Hematopoietic multipotent progenitor cell treated with erythropoietin and hydrocortisone succinate and interleukin-3 and kit ligand, for 4 days (in vitro differentiated cells): Measurements from ENCODE around the gene PUSL1.

Experiments
- DNase-seq: peaks from one replicate; pipeline ENCODE4 v3.0.0-alpha.2; 2015

PUSL1 gene

DNA sequence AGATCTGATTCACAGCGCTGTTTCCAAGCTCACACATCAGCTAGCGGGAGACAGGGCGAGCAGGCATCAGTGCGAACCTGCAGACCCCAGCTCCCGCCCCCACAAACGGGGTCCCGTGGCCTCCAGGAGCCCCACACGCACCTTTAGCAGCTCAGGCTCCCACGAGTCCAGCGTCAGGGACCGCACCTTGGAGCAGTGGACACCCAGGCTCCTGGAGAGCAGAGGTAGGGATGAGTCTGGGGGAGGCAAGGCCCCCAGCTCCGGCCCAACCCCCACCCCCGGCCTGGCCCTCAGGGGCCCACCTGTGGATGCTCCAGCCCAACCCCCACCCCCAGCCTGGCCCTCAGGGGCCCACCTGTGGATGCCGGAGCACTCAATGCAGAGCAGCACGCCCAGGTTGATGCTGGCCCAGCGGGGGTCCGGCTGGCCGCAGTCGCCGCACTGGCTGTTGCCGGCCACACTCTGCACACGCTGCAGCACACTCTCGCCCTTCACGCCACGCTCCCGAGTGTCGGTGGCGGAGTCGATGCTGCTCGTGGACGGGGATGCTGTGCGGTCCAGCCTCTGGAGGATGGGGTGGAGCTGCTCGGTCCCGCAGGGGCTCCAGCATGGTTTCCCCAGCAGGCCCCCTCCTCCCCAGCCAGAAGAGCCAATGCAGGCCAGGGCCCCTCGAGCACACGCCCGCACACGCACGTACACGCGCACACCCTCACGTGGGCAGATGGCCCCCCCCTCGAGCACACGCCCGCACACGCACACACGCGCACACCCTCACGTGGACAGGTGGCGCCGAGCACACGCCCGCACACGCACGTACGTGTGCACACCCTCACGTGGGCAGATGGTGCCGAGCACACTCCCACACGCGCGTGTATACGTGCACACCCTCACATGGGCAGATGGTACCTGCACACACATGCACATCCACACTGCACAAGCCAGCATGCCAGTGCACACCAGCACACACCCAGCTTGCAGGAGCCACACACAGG is 12.0 kb upstream of the PUSL1 start:
- no peak for DNase-seq

DNA sequence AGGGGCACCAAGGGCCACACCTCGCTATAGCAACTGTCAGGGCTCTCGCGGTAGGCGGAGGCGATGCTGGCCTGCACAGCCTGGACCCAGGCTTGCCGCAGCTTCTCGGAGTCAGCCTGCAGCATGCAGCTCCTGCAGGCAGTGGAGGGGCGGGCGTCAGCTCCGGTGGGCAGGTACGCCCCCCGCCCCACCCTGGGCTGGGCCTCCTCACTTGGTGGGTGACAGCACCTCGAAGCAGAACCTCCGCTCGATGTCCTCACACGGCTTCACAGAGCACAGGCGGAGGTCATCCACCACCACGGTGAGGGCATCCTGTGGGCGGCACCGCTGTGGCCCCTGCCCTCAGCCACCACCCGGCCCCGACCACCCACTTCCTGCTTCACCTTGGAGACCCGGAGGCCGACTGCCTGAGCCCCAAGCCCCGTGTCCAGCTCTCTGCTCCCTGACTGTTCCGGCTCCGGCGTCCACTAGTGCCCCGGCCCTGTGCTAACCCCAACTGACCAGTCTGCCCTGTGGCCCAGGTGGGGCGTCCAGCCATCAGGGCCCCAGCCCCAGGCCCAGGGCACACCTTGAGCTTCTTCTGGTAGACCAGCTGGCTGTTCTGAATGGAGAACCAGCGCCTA is 10.5 kb upstream of the PUSL1 start:
- DNase-seq = no peak

DNA sequence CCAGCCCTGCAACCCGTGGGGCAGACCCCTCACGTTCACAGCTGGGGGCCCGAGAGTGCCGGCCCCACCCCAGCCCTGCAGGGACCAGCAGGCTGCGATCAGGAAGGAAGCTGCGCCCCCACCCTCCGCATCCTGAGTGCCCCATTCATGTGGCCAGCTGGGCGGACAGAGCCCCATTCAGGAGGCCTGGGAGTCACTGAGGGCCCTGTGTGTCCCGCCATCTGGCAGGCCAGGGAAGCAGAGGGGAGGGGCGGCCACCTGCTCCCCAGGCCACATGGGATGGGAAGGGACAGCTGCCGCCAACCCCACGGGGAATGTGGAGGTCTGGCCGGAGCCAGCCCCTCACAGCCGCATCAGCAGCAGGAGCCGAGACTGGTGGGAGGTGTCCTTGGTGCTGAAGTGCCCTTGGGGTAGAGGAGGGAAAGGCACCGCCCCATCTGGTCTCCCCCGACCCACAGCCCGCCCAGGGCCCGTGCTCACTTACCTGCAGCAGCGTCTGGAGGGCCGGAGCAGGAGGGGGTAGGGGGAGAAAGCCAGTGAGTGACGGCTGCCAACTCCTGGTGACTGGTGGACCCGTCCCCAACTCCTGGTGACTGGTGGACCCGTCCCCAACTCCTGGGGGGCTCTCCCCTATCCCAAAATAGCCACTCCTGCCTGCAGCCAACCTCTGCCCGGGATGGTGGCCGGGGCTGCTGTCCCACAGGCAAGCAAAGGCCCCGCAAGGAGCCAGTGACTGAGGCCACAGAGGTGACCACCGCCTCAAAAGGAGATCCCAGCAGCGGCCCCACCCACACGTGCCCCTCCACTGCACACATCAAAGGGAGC is 9.3 kb upstream of the PUSL1 start:
- DNase-seq = peak; percentile 61

DNA sequence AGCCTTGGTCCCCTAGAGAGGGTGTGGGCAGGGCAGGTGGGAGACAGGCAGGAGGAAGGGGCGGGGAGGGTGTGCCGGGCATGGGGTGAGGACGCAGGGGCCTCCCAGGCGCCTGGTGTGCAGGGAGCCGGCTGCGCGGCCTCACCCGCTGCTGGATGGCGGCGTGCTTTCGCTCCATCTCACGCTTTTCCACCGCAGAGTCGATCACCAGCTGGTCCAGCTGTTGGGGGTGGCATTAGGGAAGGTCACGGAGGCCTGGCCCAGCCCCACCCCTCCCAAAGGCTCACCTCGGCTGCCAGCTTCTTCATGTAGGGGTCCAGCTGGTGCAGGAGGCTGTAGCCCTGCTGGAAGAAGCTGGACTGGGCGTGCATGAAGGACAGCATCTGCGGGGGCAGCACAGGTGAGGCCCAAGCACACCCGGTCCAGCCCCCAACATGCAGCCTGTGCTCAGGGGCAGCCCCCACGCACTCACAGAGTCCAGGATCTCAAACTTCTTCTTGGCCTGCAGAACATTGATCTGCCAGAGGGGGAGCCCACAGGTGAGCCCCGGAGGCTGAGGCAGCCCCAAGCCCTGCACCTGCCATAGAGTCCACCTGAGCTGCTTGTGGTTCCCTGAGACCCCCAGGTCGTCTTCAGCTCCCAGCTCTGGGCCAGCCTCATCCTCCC is 8.6 kb upstream of the PUSL1 start:
- DNase-seq = peak; percentile 35

DNA sequence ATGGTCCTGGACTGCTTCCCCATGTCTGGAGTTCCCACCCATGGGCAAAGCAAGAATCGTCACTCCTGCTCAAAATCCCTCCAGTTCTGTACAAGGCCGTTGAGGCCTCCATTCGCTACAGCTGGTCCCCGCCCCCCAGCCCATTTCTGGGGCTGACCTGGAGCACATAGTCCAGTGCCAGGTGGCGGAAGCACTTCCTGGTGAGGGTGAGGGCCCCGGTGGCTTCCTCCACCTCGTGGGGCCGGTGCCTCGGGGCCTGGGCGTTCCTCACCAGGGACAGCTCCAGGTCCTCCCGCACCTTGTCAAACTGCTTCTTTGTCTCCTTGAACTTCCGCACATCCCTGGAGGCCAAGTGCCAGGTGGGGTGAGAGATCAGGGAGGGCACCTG is 8.1 kb upstream of the PUSL1 start:
- DNase-seq = no peak

DNA sequence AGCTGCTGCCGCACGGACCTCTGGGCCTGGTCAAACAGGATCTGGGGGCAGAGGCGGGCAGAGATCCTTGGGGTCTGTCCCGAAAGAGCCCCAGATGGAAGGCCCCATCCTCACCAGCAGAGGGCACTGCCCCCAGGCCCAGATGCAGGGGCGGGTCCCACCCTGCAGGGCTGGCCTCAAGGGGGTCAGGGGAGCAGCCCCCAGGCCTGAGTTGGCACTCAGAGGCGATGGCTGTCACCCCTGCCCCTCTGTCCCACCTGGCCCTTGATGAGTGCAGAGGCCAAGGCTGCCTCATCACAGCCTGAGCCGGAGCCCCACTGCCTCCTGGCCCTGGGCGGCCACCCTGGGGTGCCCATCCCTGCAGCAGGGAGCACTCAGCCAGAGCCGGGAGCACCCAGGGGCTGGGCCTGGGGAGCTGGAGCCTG is 6.4 kb upstream of the PUSL1 start:
- DNase-seq = peak; percentile 55

DNA sequence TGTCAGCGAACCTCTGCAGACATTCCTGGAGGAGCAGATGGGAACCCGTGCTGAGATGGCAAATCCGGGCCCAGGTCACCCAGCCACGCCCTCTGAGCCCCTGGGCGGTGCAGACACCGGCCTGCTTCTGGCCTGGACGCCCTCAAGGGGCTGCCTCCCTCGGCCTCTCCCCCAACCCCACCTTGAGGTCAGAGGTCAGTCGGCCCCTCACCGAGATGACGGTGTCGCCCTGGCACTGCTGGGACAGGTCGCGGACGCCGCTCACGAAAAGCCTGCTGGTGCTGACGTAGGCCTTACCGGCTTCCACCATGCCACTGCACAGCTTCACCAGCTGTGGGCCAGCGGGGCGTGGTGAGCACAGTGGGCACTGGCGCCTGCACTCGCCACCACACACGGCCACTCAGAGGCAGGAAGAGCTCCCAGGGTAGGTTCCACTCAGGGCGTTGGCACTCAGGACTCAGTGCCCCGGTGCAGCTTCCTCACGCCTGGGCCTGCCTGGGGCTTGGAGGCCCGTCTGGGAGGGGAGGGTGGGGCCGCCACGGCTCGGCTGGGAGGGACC is 5.4 kb upstream of the PUSL1 start:
- peak; percentile 41 for DNase-seq

DNA sequence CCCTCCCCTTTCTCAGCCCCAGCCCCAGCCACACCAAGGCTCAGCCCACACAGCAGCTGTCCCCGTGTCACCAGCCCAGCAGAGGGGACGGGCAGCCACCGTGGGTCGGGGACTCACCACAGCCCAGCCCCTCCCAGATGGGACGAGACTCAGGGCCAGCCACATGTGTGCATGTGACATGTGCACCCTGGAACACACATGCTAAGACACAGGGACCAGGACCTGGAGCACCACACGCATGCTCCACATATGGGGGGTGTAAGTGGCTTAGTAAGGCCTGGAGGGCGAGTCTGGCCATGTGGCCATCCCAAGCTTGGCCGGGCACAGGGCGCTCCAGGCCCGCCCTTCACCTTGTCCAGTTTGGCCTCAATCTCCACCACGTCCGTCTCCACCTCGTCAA is 4.7 kb upstream of the PUSL1 start:
- no peak for DNase-seq

DNA sequence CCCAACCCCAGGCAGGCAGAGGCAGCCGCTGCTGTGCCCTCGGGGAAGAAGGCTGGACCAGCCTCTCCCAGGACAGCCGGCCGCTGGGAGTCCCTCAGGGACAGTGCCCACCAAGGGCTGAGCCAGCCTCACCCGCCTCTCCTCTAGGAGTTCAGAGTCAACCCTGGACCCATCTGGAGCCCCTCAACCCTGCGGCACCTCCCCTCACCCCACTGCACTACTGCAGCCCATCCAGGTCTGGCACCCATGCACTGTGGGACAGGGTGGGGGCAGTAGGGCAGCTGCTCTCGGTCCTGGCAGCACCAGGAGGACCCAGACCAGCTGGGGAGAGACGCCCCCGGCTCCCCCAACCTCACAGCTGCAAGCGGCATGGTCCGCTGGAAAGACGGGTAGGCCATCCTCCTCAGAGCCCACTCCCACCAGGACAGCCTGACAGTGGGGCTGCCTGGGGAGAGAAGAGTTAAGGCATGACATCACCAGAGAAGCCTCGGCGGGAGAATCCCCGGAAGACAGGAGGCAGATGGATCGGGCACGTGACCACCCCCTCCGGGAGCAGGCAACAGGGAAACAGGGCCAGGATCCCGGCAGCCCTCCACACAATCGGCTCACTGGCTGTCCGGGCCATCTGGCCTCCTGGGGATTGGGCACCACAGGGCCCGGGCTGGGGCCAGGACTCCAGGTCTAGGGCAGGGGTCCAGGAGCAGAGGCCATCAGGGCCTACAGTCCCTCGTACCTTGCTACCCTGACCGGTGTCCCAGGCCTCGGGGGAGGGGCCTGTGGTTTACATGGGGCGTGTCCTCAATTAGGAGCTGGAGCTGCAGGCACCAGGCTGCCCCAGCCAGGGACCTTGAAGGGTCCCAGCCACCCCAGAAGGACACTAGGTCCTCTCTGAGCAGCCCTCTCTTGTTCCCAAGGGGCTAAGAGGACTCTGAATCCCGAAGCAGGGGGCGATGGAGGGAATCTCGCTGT is 3.8 kb upstream of the PUSL1 start:
- peak; percentile 51 for DNase-seq

DNA sequence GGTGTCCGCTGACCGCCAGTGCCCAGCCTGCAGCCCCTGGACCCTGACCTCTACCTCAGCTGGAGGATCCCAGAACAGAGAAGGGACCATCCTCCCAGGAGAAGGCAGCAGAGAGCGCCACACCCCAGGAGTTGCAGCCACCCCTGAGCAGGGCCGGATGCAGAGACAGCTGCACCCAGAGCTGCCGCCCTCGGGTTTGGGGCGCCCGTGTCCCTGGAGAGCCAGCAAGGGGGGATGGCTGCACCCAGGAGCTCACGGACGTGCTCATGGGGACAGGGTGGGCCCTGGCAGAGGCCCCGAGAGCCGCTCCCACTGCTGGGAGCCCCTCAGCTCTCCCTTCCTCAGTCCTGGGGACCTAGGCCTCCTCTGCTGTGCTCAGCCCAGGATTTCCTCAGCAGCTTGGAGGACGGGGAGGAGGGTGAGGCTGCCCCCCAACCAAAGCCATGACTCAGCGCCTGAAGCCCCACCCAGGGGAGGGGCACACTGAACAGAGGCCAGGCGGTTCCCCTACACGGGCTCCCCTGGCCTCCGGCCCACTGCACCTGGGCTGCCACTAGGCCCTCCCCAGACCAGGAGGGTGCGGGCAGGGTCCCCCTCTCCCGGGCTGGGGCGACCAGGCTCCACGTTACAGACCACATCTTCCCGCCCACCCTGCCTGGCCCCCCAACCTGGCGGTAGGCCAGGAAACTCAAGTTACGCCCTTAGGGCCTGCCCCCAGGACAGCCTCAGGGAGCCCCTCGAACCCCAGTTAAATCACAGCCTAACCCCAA is 2.9 kb upstream of the PUSL1 start:
- DNase-seq = peak; percentile 93

DNA sequence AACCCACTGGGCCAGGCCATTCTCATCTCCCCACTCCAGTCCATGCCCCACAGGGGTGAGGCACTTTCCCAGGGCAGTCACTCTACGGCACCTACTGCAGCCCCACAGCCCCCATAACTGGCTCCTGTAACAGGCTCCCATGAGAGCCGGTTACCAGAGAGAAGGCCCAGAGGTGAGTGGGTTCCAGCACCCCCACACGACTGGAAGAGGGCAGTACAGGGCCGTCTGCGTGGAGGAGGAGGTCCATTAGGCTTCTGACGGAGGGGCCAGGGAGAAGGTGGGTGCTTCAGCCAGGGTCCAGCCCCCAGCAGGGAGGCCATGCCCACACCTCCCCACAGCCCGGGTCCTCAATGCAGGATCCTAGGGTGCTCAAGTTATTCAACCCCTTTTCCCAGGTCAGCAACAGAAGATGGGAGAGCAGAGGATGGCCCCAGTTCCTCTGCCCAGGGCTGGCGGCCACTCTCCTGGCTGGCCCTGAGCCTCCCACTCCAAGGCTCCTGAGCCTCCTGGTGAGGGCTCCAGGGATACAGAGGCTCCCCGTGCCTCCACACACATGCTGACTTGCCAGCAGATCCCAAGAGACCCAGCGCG is 2.2 kb upstream of the PUSL1 start:
- peak; percentile 60 for DNase-seq

DNA sequence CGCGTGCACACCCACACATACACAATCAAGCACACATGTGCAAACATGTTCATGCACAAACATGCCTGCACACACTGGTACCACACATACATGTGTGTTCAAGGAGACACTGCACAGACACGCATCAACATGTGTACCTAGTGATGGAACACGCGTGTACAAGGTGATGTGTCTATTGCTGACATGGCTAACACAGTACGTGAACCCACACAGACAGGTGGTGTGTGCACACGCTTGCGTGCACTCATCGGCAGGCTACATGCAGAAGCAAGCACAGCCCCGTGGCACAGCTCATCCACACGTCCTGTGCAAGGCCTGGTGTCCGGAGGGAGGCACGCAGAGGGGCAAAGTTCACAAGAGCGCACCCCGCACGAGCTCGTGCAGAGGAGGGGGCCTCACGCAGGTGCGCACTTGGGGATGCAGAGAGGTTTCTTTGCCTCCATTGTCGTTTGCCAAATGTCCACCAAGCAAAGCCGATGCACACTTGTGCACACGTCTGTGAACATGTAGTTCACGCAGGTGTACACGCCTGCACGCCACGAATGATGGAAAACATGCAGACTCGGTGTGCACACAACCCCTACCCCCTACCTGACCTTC is 1.6 kb upstream of the PUSL1 start:
- no peak for DNase-seq

DNA sequence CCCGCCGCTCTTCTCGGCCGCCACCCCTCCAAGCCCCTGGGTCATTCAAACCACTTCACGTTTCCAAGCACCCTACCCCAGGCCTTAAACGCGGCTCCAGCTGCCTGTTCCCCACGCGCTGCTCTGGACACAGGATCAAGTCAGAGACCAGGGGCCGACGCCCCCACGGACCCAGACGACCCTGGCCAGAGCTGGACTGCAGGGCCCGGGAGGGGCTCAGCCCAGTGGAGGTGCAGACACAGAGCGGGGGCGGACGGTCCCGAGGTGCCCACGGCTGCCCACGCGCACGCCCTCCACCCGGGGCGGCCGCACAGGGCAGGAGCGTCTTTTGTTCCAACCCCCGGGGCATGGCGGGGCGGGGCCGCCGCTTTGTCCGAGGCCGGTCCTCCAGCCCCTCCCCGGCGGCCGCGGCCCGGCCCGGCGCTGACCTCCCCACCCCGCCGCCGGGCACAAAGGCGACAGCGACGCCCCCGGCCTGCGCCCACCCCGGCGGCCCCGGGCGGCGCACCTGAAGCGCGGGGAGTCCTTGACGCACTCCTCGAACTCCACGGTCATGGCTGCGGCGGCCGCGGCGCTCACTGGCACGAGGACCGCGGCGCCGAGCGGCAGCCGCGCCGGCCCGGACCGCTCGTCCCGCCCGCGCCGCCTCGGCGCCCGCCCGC is 1.0 kb upstream of the PUSL1 start:
- no peak for DNase-seq

DNA sequence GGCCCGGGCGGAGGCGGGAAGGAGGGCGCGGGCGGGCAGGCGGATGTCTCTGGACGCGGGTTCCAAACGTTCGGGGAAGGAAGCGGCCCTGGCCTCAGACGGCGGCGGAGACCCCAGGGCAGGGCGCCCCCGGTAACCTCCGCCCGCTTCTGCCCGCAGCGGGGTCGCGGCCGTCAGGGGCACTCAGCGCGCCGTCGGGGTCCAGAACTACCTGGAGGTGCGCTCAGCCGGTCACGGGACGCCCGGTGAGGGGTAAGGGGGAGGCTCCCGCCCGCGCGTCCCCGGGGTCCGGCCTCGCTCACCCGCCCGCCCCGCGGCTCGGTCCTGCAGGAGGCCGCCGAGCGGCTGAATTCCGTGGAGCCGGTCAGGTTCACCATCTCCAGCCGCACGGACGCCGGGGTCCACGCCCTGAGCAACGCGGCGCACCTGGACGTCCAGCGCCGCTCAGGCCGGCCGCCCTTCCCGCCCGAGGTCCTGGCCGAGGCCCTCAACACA is 406 bp downstream of the PUSL1 start:
- no peak for DNase-seq

DNA sequence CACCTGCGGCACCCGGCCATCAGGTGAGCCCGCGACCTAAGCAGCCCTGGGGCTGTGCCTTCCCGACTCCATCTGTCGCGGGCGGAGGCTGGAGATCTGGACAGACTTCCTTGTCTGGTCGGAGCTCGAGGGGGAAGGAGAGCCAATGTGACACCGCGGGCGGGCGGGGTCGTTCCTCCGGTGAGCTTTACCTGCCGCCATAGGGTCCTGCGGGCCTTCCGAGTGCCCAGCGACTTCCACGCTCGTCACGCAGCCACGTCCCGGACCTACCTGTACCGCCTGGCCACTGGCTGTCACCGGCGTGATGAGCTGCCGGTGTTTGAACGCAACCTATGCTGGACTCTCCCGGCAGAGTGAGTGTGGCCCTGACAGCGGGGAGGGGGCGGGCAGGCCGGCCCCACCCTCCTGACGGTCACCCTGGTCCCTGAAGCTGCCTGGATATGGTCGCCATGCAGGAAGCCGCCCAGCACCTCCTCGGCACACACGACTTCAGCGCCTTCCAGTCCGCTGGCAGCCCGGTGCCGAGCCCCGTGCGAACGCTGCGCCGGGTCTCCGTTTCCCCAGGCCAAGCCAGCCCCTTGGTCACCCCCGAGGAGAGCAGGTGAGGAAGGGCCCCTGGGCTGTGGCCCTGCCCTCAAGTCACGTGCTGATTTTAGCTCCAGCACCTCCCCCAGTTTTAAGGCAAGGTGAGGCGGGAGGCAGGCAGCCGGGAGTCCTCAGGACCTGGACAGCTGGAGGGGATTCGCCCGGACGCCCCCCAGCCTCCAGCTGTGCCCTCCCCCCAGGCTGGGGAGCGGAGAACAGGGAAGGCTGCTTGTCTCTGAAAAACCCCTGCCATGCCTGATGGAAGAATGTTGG is 1.1 kb downstream of the PUSL1 start:
- peak; percentile 50 for DNase-seq

DNA sequence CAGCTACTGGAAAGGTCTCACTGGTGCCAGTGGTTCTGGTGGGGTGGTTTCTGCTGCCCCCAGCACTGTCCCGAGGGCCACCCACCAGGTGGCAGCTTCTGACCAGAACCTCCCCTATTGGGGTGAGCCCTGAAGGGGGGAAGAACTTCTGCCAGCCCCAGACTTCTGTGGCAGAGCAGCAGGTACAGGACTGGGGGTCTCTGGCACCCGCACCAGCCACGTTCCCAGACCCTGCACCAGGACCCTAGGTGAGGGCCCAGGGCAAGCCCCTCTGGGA is 1.6 kb downstream of the PUSL1 start:
- DNase-seq = no peak

DNA sequence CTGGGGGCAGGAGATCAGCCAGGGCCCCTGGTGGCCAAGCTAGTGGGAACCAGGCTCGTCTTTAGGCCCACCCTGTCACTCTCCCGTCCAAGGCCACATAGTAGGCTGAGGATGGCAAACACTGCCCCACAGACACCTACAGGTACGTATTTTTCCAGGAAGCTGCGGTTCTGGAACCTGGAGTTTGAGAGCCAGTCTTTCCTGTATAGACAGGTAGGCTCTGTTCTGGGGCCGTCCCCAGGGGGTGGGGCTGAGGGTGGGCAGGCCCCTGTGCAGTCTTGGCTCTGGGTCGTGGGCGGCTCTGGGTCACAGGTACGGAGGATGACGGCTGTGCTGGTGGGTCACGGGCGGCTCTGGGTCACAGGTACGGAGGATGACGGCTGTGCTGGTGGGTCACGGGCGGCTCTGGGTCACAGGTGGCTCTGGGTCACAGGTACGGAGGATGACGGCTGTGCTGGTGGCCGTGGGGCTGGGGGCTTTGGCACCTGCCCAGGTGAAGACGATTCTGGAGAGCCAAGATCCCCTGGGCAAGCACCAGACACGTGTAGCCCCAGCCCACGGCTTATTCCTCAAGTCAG is 2.2 kb downstream of the PUSL1 start:
- DNase-seq = no peak
